ENCODE results near the gene EHBP1. TPM values are rescaled to one million over a fixed set of nuclear protein-coding genes. Genes with fewer than 3 reads are reported as not detected.

EHBP1 gene
- polyA plus RNA-seq, 4 donors = 43.1 to 55.7 (median 49.7) TPM

Other genes with a start within 250 kb of the EHBP1 start
- gene TMEM17, start 199.5 kb upstream of the EHBP1 start, polyA plus RNA-seq (ENCODE audit: insufficient read length in 4 of 4) = 1 to 10 TPM; 6.3 to 7.2 (median 6.8) TPM

All from right renal pelvis (tissue), 4 donors.